Mesothelial cell of epicardium (in vitro differentiated cells): ENCODE data around the gene TMPRSS15. TPM values are rescaled to one million over a fixed set of nuclear protein-coding genes. Genes with fewer than 3 reads are reported as not detected.

ENCODE experiments used
- DNase-seq, 2 experiments: peaks; one replicate each; pipeline ENCODE4 v3.0.0; 2021; ENCODE audit warnings: low spot score in 2 of 2; ENCODE audit not compliant: unreplicated experiment in 2 of 2
- H3K27ac Mint-ChIP-seq: 2 replicates; pipeline ENCODE4 v1.8.0; 2021; ENCODE audit warnings: mixed read lengths
- H3K27me3 Mint-ChIP-seq: 2 replicates; pipeline ENCODE4 v1.8.0; 2021; ENCODE audit warnings: low read depth, mixed read lengths
- H3K36me3 Mint-ChIP-seq: 2 replicates; pipeline ENCODE4 v1.8.0; 2021; ENCODE audit warnings: mixed read lengths
- H3K4me1 Mint-ChIP-seq: 2 replicates; pipeline ENCODE4 v1.8.0; 2021; ENCODE audit warnings: mixed read lengths
- H3K4me3 Mint-ChIP-seq: 2 replicates; pipeline ENCODE4 v1.8.0; 2021; ENCODE audit warnings: mild to moderate bottlenecking, moderate library complexity, mixed read lengths
- H3K9me3 Mint-ChIP-seq: 2 replicates; pipeline ENCODE4 v1.8.0; 2021; ENCODE audit warnings: mixed read lengths
- CTCF ChIP-seq: fragments of 200-600 bp; sonication (generic); IDR thresholded peaks from one replicate; pipeline ENCODE4 v1.5.0; 2021; ENCODE audit warnings: antibody characterized with exemption; ENCODE audit not compliant: unreplicated experiment
- total RNA-seq: library from RNA; stranded (reverse); gene quantifications from 3 replicates; pipeline ENCODE4 v1.2.1, GENCODE V29; 2021

Gene TMPRSS15
- total RNA-seq, 1 donor from 2014 or later: 0.80 TPM

- H3K27ac Mint-ChIP-seq: no peak overlapping the region
- H3K9me3 Mint-ChIP-seq: no peaks in the 10 kb centered on the region
- H3K27me3 Mint-ChIP-seq: peaks cover 13% of the 10 kb centered on the region
- DNase-seq: no peak
- no peak overlapping the region for H3K4me3 Mint-ChIP-seq
- H3K36me3 Mint-ChIP-seq: no peaks in the 10 kb centered on the region
- peaks cover 2% of the 10 kb centered on the region for H3K4me1 Mint-ChIP-seq
- no peak for TF ChIP-seq CTCF
Observed at GRCh38 chr21:18294100-18294499, 109.5 kb downstream of the TMPRSS15 start.

GRCh38 chr21:18289876-18290275 lies 113.7 kb downstream of the TMPRSS15 start:
- no peak for TF ChIP-seq CTCF
- Mint-ChIP-seq H3K36me3 (no peaks in the 10 kb centered on the region), H3K27ac (no peak overlapping the region), H3K4me1 (peaks cover 2% of the 10 kb centered on the region), H3K27me3 (peaks cover 15% of the 10 kb centered on the region), H3K9me3 (no peaks in the 10 kb centered on the region), H3K4me3 (no peak overlapping the region)
- no peak for DNase-seq

- Mint-ChIP-seq H3K4me1 (no peaks in the 10 kb centered on the region), H3K9me3 (no peaks in the 10 kb centered on the region), H3K27me3 (peaks cover 3% of the 10 kb centered on the region), H3K36me3 (no peaks in the 10 kb centered on the region), H3K4me3 (no peak overlapping the region), H3K27ac (no peak overlapping the region)
- no peak for TF ChIP-seq CTCF
- DNase-seq: no peak
Observed at GRCh38 chr21:18285379-18285778, 118.2 kb downstream of the TMPRSS15 start.

- no peaks in the 10 kb centered on the region for H3K9me3 Mint-ChIP-seq
- peaks cover 14% of the 10 kb centered on the region for H3K27me3 Mint-ChIP-seq
- TF ChIP-seq CTCF: no peak
- H3K36me3 Mint-ChIP-seq: no peaks in the 10 kb centered on the region
- no peak overlapping the region for H3K27ac Mint-ChIP-seq
- H3K4me3 Mint-ChIP-seq: no peak overlapping the region
- no peak for DNase-seq
- H3K4me1 Mint-ChIP-seq: no peaks in the 10 kb centered on the region
Observed at GRCh38 chr21:18275781-18276180, 127.8 kb downstream of the TMPRSS15 start.

- Mint-ChIP-seq H3K4me3 (no peak overlapping the region), H3K4me1 (no peaks in the 10 kb centered on the region)
- DNase-seq: no peak
Observed at GRCh38 chr21:18274370-18274769, 129.2 kb downstream of the TMPRSS15 start.

More at GRCh38 chr21:18274370-18274769, 129.2 kb downstream of the TMPRSS15 start:
- peaks cover 14% of the 10 kb centered on the region for H3K27me3 Mint-ChIP-seq
- TF ChIP-seq CTCF: no peak
- H3K9me3 Mint-ChIP-seq: no peaks in the 10 kb centered on the region
- no peaks in the 10 kb centered on the region for H3K36me3 Mint-ChIP-seq
- H3K27ac Mint-ChIP-seq: no peak overlapping the region
